ENCODE data around the gene NANS. TPM values are rescaled to one million over a fixed set of nuclear protein-coding genes. Genes with fewer than 3 reads are reported as not detected.

The NANS gene
- total RNA-seq, 1 donor from 2014 or later: 73.6 TPM

GRCh38 chr9:98081477-98082219, 25.1 kb downstream of the NANS start:
- DNase-seq (ENCODE audit: low read depth): no peak
- TF ChIP-seq, protein P1, sequence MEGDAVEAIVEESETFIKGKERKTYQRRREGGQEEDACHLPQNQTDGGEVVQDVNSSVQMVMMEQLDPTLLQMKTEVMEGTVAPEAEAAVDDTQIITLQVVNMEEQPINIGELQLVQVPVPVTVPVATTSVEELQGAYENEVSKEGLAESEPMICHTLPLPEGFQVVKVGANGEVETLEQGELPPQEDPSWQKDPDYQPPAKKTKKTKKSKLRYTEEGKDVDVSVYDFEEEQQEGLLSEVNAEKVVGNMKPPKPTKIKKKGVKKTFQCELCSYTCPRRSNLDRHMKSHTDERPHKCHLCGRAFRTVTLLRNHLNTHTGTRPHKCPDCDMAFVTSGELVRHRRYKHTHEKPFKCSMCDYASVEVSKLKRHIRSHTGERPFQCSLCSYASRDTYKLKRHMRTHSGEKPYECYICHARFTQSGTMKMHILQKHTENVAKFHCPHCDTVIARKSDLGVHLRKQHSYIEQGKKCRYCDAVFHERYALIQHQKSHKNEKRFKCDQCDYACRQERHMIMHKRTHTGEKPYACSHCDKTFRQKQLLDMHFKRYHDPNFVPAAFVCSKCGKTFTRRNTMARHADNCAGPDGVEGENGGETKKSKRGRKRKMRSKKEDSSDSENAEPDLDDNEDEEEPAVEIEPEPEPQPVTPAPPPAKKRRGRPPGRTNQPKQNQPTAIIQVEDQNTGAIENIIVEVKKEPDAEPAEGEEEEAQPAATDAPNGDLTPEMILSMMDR (IDR thresholded peaks at IDR 0.05; ENCODE audit: insufficient read depth, low read length, poor library complexity, severe bottlenecking): no peak
- no peaks in the 10 kb centered on the region for H3K36me3 ChIP-seq (ENCODE audit: control insufficient read depth, insufficient read depth, low read length)
- H3K4me3 ChIP-seq (ENCODE audit: low read depth, low read length): no peak overlapping the region
- H3K27me3 ChIP-seq (ENCODE audit: control insufficient read depth, insufficient read depth, low read length): no peaks in the 10 kb centered on the region

GRCh38 chr9:98083061-98083501, 26.5 kb downstream of the NANS start:
- H3K36me3 ChIP-seq (ENCODE audit: control insufficient read depth, insufficient read depth, low read length): no peaks in the 10 kb centered on the region

DNA sequence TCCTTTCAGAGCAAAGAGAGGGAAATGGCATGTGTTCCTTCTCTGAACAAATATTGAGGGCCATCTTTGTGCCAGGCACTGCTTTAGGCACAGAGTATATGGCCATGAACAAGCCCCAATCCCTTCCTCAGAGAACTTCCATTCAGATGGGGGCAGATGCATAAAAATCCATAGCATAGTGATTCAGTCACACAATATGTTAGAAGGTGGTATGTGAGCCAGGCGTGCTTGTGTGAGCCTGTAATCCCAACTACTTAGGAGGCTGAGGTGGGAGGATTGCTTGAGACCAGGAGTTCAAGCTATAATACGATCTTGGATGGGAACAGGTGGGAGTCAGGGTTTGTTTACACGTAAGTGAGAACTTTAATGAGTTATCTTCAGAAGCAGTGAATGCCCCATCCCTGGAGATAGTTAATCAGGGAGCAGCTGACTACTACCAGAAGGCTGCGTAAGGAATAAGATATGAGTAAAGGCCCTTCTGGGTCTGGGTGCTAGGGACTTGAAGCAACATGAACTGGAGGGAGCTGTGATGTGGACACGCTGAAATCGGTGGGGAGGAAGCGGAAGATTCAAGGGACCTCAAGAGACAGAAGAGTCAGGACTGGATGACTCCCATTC, 27.1 kb downstream of the NANS start:
- H3K4me3 ChIP-seq (ENCODE audit: low read depth, low read length): no peak overlapping the region
- TF ChIP-seq, protein P1 (IDR thresholded peaks at IDR 0.05; ENCODE audit: insufficient read depth, low read length, poor library complexity, severe bottlenecking): no peak
- H3K27me3 ChIP-seq (ENCODE audit: control insufficient read depth, insufficient read depth, low read length): no peaks in the 10 kb centered on the region
- no peaks in the 10 kb centered on the region for H3K36me3 ChIP-seq (ENCODE audit: control insufficient read depth, insufficient read depth, low read length)
- DNase-seq (ENCODE audit: low read depth): no peak

More at GRCh38 chr9:98083061-98083501, 26.5 kb downstream of the NANS start:
- no peak for DNase-seq (ENCODE audit: low read depth)
- H3K27me3 ChIP-seq (ENCODE audit: control insufficient read depth, insufficient read depth, low read length): no peaks in the 10 kb centered on the region
- no peak overlapping the region for H3K4me3 ChIP-seq (ENCODE audit: low read depth, low read length)
- TF ChIP-seq, protein P1 (IDR thresholded peaks at IDR 0.05; ENCODE audit: insufficient read depth, low read length, poor library complexity, severe bottlenecking): no peak

- TF ChIP-seq, protein P1 (IDR thresholded peaks at IDR 0.05; ENCODE audit: insufficient read depth, low read length, poor library complexity, severe bottlenecking): no peak
- no peak overlapping the region for H3K4me3 ChIP-seq (ENCODE audit: low read depth, low read length)
These were observed 27.9 kb downstream of the NANS start for GRCh38 chr9:98084396-98084795.

DNA sequence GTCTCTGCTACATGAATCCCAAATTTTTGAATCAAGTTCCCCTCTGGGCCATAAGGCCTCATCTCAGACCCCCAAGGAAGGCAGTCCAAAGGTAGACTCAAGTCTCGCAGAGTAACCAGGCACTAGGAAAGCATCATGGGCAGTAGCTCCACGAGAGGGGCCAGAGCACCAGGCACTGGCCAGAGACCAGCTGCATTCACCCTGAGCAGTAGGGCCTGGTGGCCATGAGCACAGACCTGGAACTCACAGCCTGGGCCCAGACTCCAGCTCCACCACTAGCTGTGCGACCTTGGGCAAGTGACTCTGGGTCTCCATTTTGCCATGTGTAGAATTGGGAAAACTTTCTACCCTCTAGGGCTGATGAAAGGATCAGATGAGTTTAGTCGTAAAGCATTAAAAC, 28.5 kb downstream of the NANS start:
- Histone ChIP-seq H3K27me3 (ENCODE audit: control insufficient read depth, insufficient read depth, low read length) (no peaks in the 10 kb centered on the region), H3K36me3 (ENCODE audit: control insufficient read depth, insufficient read depth, low read length) (no peaks in the 10 kb centered on the region), H3K4me3 (ENCODE audit: low read depth, low read length) (no peak overlapping the region)
- no peak for DNase-seq (ENCODE audit: low read depth)
- TF ChIP-seq, protein P1 (IDR thresholded peaks at IDR 0.05; ENCODE audit: insufficient read depth, low read length, poor library complexity, severe bottlenecking): no peak

More at GRCh38 chr9:98084396-98084795, 27.9 kb downstream of the NANS start:
- H3K27me3 ChIP-seq (ENCODE audit: control insufficient read depth, insufficient read depth, low read length): no peaks in the 10 kb centered on the region
- no peaks in the 10 kb centered on the region for H3K36me3 ChIP-seq (ENCODE audit: control insufficient read depth, insufficient read depth, low read length)
- no peak for DNase-seq (ENCODE audit: low read depth)
